ENCODE data around the gene TRANK1.

Gene TRANK1

GRCh38 chr3:36928220-36928619 lies 16.6 kb downstream of the TRANK1 start:
- no peak overlapping the region for H3K27ac ChIP-seq (ENCODE audit: low read depth, low read length)
- peaks cover 61% of the 10 kb centered on the region for H3K4me1 ChIP-seq (ENCODE audit: control insufficient read depth, low read length)
- peaks cover 22% of the 10 kb centered on the region for H3K79me2 ChIP-seq (ENCODE audit: control insufficient read depth, low read length)
- no peaks in the 10 kb centered on the region for H3K27me3 ChIP-seq (ENCODE audit: control insufficient read depth, low read length)
- H3K4me2 ChIP-seq (ENCODE audit: low read length), result no peak overlapping the region
- no peaks in the 10 kb centered on the region for H4K20me1 ChIP-seq (ENCODE audit: control insufficient read depth, insufficient read depth, low read depth, low read length)
- no peaks in the 10 kb centered on the region for H3K9me3 ChIP-seq (ENCODE audit: control insufficient read depth, insufficient read depth, low read length)
- H3K9me2 ChIP-seq (replicated peaks; ENCODE audit: control insufficient read depth, low read length), result no peaks in the 10 kb centered on the region
- peaks cover 9% of the 10 kb centered on the region for H3K36me3 ChIP-seq (ENCODE audit: control insufficient read depth, low read length)
- H3F3A ChIP-seq (ENCODE audit: control insufficient read depth, insufficient read depth), result peaks cover 13% of the 10 kb centered on the region
- no peak overlapping the region for H3K4me3 ChIP-seq (ENCODE audit: low read length)
- TF ChIP-seq CTCF (IDR thresholded peaks at IDR 0.05; ENCODE audit: low read depth, low read length, poor library complexity, severe bottlenecking) (no peak), EZH2phosphoT487 (IDR thresholded peaks at IDR 0.05; ENCODE audit: borderline replicate concordance, low read length) (no peak)

GRCh38 chr3:36926292-36926897 lies 18.5 kb downstream of the TRANK1 start:
- H3K9me2 ChIP-seq (replicated peaks; ENCODE audit: control insufficient read depth, low read length), result no peaks in the 10 kb centered on the region
- peaks cover 18% of the 10 kb centered on the region for H3K36me3 ChIP-seq (ENCODE audit: control insufficient read depth, low read length)
- no peaks in the 10 kb centered on the region for H3K27me3 ChIP-seq (ENCODE audit: control insufficient read depth, low read length)
- peaks cover 64% of the 10 kb centered on the region for H3K4me1 ChIP-seq (ENCODE audit: control insufficient read depth, low read length)
- H3F3A ChIP-seq (ENCODE audit: control insufficient read depth, insufficient read depth), result peaks cover 20% of the 10 kb centered on the region
- TF ChIP-seq CTCF (IDR thresholded peaks at IDR 0.05; ENCODE audit: low read depth, low read length, poor library complexity, severe bottlenecking) (no peak), EZH2phosphoT487 (IDR thresholded peaks at IDR 0.05; ENCODE audit: borderline replicate concordance, low read length) (no peak)
- H3K27ac ChIP-seq (ENCODE audit: low read depth, low read length), result no peak overlapping the region
- H3K9me3 ChIP-seq (ENCODE audit: control insufficient read depth, insufficient read depth, low read length), result peaks cover 4% of the 10 kb centered on the region
- H3K79me2 ChIP-seq (ENCODE audit: control insufficient read depth, low read length), result peaks cover 32% of the 10 kb centered on the region
- H3K4me3 ChIP-seq (ENCODE audit: low read length), result no peak overlapping the region
- no peaks in the 10 kb centered on the region for H4K20me1 ChIP-seq (ENCODE audit: control insufficient read depth, insufficient read depth, low read depth, low read length)
- peak overlapping the region; percentile 80; the same call in 1 of the 2 replicates for H3K4me2 ChIP-seq (ENCODE audit: low read length)

- H3K9me3 ChIP-seq (ENCODE audit: control insufficient read depth, insufficient read depth, low read length), result peaks cover 17% of the 10 kb centered on the region
- peaks cover 30% of the 10 kb centered on the region for H3K36me3 ChIP-seq (ENCODE audit: control insufficient read depth, low read length)
- no peak for TF ChIP-seq EZH2phosphoT487 (IDR thresholded peaks at IDR 0.05; ENCODE audit: borderline replicate concordance, low read length)
- no peak for TF ChIP-seq CTCF (IDR thresholded peaks at IDR 0.05; ENCODE audit: low read depth, low read length, poor library complexity, severe bottlenecking)
- H3K4me2 ChIP-seq (ENCODE audit: low read length), result peak overlapping the region; percentile 80
- peaks cover 61% of the 10 kb centered on the region for H3K4me1 ChIP-seq (ENCODE audit: control insufficient read depth, low read length)
- peaks cover 47% of the 10 kb centered on the region for H3K79me2 ChIP-seq (ENCODE audit: control insufficient read depth, low read length)
- H3F3A ChIP-seq (ENCODE audit: control insufficient read depth, insufficient read depth), result peaks cover 25% of the 10 kb centered on the region
- peak overlapping the region; percentile 86 for H3K27ac ChIP-seq (ENCODE audit: low read depth, low read length)
- peak overlapping the region; percentile 87 for H3K4me3 ChIP-seq (ENCODE audit: low read length)
- H3K9me2 ChIP-seq (replicated peaks; ENCODE audit: control insufficient read depth, low read length), result no peaks in the 10 kb centered on the region
- H4K20me1 ChIP-seq (ENCODE audit: control insufficient read depth, insufficient read depth, low read depth, low read length), result no peaks in the 10 kb centered on the region
- H3K27me3 ChIP-seq (ENCODE audit: control insufficient read depth, low read length), result no peaks in the 10 kb centered on the region
Measured at GRCh38 chr3:36924744-36925521, 19.9 kb downstream of the TRANK1 start.
